Nucleus accumbens (tissue), 56 donors: Measurements from ENCODE around the gene ANKH.

Experiments
- DNase-seq, 56 donors: peaks; one replicate each; lab custom pipeline; 2025; lab: John Stamatoyannopoulos, UW

Gene ANKH

GRCh38 chr5:14726066-14726838 is 145.3 kb downstream of the ANKH start:
- DNase-seq, result no peak

- no peak for DNase-seq
Observed at GRCh38 chr5:14724633-14725032, 146.9 kb downstream of the ANKH start.

DNA sequence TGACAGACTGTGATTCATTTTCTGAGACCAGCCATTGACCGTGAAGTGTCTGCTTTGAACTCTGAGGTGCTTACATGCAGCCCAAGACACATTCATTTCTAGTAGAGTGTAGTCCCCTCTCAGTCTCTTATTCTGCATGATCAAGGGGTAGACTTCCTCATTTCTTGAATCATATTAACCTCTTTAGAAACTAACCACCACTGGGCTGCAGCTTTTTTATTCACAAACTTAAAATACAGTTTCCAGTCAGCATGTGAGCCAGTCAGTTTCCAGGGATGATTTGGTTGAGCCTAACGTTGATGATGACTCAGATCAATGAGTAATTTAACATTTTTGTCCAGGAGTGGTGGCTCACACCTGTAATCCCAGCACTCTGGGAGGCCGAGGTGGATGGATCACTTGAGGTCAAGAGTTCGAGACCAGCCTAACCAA is 147.9 kb downstream of the ANKH start:
- DNase-seq, result no peak

DNA sequence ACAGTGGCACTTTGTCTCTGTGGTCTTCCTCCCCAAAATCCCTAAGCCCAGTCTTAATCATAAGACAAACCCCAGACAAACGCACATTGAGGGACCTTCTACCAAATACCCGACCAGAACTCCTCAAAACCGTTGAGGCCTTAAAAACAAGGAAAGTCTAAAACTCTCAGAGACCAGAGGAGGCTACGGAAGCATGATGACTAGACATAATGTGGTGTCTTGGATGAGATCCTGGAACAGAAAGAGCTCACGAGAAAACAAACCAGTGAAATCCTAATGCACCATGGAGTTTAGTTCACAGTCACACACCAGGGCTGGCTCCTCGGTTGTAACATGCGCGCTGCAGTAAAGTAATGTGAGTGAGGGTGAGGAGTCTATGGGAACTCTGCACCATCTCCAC is 148.7 kb downstream of the ANKH start:
- no peak for DNase-seq

GRCh38 chr5:14721990-14722656 is 149.5 kb downstream of the ANKH start:
- DNase-seq, result no peak

- no peak for DNase-seq
Observed at GRCh38 chr5:14720236-14720923, 151.2 kb downstream of the ANKH start.

DNA sequence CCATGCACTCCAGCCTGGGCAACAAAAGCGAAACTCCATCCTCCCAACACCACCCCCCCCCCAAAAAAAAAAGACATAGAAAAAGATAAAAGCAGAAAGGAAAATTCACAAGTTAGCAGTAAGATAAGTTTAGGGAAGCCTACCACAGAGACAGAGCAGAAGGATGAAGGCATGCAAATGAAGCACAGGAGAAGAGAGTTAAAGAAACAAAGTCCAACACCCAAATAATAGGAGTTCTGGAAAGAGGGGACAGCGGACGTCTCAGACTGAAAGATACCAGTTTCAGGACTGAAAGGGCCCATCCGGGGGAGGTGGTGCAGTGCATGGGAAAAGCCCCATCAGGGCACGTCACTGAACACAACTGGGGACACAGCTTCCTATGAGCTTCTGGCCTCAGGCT is 152.8 kb downstream of the ANKH start:
- no peak for DNase-seq

DNA sequence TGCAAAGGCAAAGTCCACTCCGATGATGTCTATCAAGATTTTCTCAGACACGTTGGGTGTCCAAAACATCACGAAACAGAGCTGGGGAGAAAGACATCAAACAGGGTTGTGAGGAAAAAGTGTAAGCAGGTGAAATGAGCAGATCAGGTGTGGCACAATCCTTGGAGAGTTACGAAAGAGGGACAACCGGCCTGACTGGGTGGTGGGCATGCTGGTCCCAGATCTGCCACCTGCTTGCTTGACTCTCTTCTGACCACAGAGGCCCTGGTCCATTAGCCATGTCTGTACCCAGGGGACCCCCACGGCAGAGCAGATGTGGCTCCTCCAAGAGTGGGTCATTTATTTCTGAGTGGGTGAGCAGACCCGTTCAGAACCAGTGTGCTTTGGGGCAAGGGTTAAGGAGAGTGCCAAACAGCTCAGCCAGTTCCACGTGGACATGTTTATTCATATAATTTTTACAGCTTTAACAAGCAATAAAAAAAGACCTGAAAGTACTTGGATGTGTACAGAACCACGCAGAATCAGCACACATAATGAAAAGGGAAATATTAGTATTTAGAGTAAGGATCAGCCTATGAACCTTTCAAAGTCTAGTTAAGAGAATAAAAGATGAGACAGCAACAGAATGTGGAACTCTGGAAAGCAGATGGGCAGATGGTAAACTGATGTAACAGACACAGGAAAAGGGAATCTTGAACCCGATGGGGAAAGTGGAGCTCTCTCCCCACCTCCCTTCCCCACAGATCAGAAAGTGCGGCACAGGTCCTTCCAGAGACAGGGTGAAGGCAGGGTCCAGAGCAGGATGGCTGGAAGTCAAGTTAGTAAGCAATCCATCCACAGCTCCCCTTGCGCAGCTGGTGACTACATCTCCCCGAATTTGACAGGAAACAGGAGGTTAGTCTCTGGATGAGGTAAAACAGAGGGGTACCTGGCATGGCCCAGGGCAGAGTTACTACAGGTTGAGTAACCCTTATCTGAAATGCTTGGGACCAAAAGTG is 154.5 kb downstream of the ANKH start:
- no peak for DNase-seq

DNA sequence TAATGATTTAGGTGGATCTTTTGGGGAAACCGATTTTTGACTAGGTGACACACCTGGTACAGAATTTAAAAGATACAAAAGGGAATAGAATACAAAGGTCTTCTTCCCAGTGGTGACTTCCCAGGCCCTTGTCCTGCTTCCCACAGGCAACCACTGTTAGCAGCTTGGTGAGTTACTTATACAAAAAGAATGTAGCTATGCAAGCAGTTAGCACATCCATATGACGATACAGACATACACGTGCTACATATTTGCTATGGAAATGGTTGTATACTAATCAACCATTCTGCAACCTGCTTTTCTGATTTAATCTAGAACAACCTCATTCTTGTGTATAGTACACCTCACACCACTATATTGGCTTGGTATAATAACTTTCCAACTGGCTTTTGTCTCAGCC is 156.1 kb downstream of the ANKH start:
- DNase-seq, result no peak

GRCh38 chr5:14714706-14715105 is 156.9 kb downstream of the ANKH start:
- DNase-seq, result no peak

GRCh38 chr5:14713476-14714390 is 157.8 kb downstream of the ANKH start:
- no peak for DNase-seq

DNA sequence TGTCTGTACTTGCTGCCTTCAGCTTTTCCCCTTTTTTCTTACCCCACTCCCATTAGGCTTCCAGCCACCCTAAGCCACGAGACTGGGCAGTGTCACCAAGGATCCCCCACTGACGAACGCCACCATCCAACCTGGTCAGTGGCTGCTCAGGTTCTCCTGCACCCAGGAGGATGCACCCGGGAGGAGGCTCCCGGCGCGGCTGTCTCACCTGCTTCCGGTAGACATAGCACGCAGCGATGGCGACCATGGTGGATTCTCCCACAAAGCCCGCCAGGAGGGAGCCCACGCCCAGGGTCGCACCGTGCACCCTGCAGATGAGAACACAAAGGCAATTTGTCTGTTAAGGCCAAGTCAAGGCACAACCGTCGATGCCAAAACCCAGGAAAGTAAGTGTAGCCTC is 158.9 kb downstream of the ANKH start:
- no peak for DNase-seq

DNA sequence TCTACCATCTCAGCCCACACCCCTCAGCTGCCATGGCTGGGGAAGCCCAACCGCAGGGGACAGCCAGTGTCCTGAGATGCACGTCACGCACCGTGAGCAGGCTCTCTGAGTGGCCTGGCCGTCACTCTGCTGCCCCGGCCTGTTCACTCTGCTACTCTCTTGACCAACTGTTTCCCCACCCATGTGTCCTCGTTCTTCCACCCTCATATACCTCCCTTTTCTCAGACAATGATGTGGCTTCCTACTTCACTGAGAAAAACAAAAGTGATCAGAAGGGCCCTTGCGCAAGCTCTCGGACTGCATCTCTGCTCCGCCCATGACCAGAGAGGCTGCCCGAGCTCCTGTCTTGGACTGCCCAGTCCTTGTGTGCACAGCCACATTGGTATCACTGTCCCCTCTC is 159.4 kb downstream of the ANKH start:
- DNase-seq, result no peak

- DNase-seq, result no peak
Observed at GRCh38 chr5:14710313-14710994, 161.1 kb downstream of the ANKH start.

- no peak for DNase-seq
Observed at GRCh38 chr5:14708551-14708950, 163.0 kb downstream of the ANKH start.

DNA sequence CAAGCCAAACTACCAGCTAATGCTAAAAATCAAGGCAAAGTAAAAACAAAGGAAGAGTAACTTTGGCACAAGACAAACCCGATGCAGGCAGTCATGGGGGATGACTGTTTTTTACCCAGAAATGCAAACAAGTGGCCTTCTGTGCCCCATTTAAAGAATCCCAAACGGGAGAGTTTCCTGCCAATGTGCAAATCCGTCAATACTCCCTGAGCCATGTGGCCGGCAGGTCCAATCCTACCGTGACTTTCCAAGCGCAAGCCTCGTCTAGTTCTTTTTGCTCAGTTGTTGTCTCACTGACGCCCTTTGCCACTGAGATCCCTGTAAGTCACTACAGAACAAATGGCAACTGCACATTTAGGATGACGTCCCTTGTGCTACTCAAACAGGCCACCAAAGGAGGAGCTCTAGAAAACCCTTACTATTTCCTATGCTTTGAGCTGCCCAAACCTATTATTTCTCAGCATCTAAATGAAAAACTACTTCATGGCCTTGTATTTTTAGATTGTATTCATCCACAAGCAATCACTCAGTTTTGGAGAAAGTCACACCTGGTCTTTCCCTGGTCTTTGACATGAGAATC is 163.7 kb downstream of the ANKH start:
- DNase-seq, result no peak

DNA sequence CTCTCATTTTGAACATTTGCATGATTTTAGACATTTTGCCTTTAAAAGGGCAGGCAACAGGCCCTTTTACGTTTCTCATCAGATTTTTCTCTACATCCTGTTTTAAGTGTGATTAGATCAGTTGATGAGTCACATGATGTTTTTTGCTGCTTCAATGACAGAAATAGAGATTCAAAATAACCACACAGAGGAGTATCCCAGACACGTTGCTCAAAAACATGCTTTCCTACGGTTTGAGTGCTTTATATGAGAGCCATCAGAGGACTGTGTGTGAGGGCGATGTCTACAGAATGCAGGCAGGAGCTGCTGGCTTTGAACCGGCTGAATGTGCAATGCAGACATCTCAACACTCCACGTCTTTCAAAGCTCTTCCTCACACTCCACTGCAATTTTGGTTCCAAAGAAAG is 165.0 kb downstream of the ANKH start:
- peak in 1 of 56 donors; percentile 13 for DNase-seq

DNA sequence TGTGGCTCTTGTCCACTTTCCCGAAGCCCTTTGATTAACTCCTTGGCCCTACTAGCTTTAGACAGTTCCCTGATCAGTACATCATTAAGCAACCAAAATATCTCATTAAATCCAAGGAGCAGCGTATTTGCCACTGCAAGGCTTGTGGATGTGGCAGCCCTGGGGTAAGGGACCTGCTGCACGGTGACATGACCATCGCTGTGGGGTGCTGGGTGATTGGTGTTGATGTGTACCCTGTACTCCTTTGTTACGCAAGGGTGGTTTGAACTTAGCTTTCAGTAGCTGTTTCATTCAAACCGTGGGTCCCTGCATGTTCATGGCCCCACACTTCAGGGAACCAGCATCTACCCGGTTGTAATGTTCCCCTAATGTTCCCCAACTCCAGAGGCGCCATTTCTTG is 166.0 kb downstream of the ANKH start:
- no peak for DNase-seq
